SK-N-SH treated with all-trans-retinoic acid at 6 μM for 48 hours (cell line): ENCODE measurements around the gene RXFP4.

ENCODE experiments used
- ATAC-seq: fragments of 200-7000 bp; cut with Tn5 transposase; 3 replicates; pipeline ENCODE4 v1.9.1; 2020; ENCODE audit warnings: mild to moderate bottlenecking, moderate library complexity
- ARNTL ChIP-seq: fragments of 450-650 bp; formaldehyde crosslinking; IDR thresholded peaks from 2 replicates; pipeline ENCODE4 v1.5.0; 2020; ENCODE audit warnings: low read depth, mild to moderate bottlenecking, moderate library complexity, borderline replicate concordance
- BACH2 ChIP-seq: fragments of 250-450 bp; sonication (Bioruptor Pico); IDR thresholded peaks from 2 replicates; pipeline ENCODE4 v1.9.0; 2021; ENCODE audit warnings: mild to moderate bottlenecking, borderline replicate concordance
- CSDC2 ChIP-seq: fragments of 250-450 bp; sonication (Bioruptor Pico); IDR thresholded peaks from 2 replicates; pipeline ENCODE4 v1.5.0; 2020; ENCODE audit warnings: mild to moderate bottlenecking, moderate library complexity
- ESRRG ChIP-seq: fragments of 250-450 bp; sonication (Bioruptor Pico); IDR thresholded peaks from 2 replicates; pipeline ENCODE4 v1.6.1; 2021; ENCODE audit warnings: mild to moderate bottlenecking
- GLIS3 ChIP-seq: fragments of 250-450 bp; sonication (Bioruptor Pico); IDR thresholded peaks from 2 replicates; pipeline ENCODE4 v1.5.0; 2020; ENCODE audit warnings: mild to moderate bottlenecking, moderate library complexity
- ISL1 ChIP-seq: fragments of 250-450 bp; sonication (Bioruptor Pico); IDR thresholded peaks from 2 replicates; pipeline ENCODE4 v2.1.2; 2022; ENCODE audit warnings: mild to moderate bottlenecking, moderate library complexity
- OSR1 ChIP-seq: fragments of 250-450 bp; sonication (Bioruptor Pico); IDR thresholded peaks from 2 replicates; pipeline ENCODE4 v1.8.0; 2022; ENCODE audit warnings: moderate library complexity, mild to moderate bottlenecking, inconsistent platforms
- PPARA ChIP-seq: fragments of 250-450 bp; sonication (Bioruptor Pico); IDR thresholded peaks from 2 replicates; pipeline ENCODE4 v1.5.0; 2020; ENCODE audit warnings: mild to moderate bottlenecking, borderline replicate concordance
- RARB ChIP-seq: fragments of 250-450 bp; sonication (Bioruptor Pico); IDR thresholded peaks from 2 replicates; pipeline ENCODE4 v1.8.0; 2021; ENCODE audit warnings: mild to moderate bottlenecking, moderate library complexity
- SNAI2 ChIP-seq: fragments of 250-450 bp; sonication (Bioruptor Pico); IDR thresholded peaks from 2 replicates; pipeline ENCODE4 v1.5.0; 2020; ENCODE audit warnings: mild to moderate bottlenecking, moderate library complexity
- TCF4 ChIP-seq: fragments of 250-450 bp; sonication (Bioruptor Pico); IDR thresholded peaks from 2 replicates; pipeline ENCODE4 v1.8.0; 2021; ENCODE audit warnings: mild to moderate bottlenecking, moderate library complexity, borderline replicate concordance
- TOX ChIP-seq: fragments of 250-450 bp; sonication (Bioruptor Pico); IDR thresholded peaks from 2 replicates; pipeline ENCODE4 v1.8.0; 2021; ENCODE audit warnings: mild to moderate bottlenecking, moderate library complexity, borderline replicate concordance
- ZC3H10 ChIP-seq: fragments of 250-450 bp; sonication (Bioruptor Pico); IDR thresholded peaks from 2 replicates; pipeline ENCODE4 v1.5.1; 2021; ENCODE audit warnings: mild to moderate bottlenecking, moderate library complexity
- ZFP3 ChIP-seq: fragments of 250-450 bp; sonication (Bioruptor Pico); IDR thresholded peaks from 2 replicates; pipeline ENCODE4 v1.5.0; 2020; ENCODE audit warnings: mild to moderate bottlenecking, moderate library complexity
- ZFP30 ChIP-seq: fragments of 450-650 bp; formaldehyde crosslinking; IDR thresholded peaks from 2 replicates; pipeline ENCODE4 v1.5.0; 2022; ENCODE audit warnings: mild to moderate bottlenecking, moderate library complexity
- ZNF565 ChIP-seq: fragments of 450-650 bp; formaldehyde crosslinking; conservative IDR thresholded peaks from 2 replicates; pipeline ENCODE4 v1.5.0; 2020; ENCODE audit warnings: low read depth, mild to moderate bottlenecking, moderate library complexity
- ZNF70 ChIP-seq: fragments of 450-650 bp; formaldehyde crosslinking; IDR thresholded peaks from 2 replicates; pipeline ENCODE4 v1.5.0; 2020; ENCODE audit warnings: mild to moderate bottlenecking, moderate library complexity
- ZNF8 ChIP-seq: fragments of 450-650 bp; formaldehyde crosslinking; IDR thresholded peaks from 2 replicates; pipeline ENCODE4 v1.5.0; 2020; ENCODE audit warnings: mild to moderate bottlenecking, moderate library complexity
- TF ChIP-seq, protein P1 (sequence below): fragments of 250-450 bp; sonication (Bioruptor Pico); IDR thresholded peaks from 2 replicates; pipeline ENCODE4 v1.5.0; 2020; ENCODE audit warnings: mild to moderate bottlenecking, moderate library complexity
- TF ChIP-seq, protein P2 (sequence below): fragments of 250-450 bp; sonication (Bioruptor Pico); IDR thresholded peaks from 2 replicates; pipeline ENCODE4 v1.5.1; 2020; ENCODE audit warnings: low read depth, mild to moderate bottlenecking, moderate library complexity
- TF ChIP-seq, protein P3 (sequence below): fragments of 250-450 bp; sonication (Bioruptor Pico); IDR thresholded peaks from 2 replicates; pipeline ENCODE4 v1.8.0; 2021; ENCODE audit warnings: low read depth, mild to moderate bottlenecking, moderate library complexity, borderline replicate concordance
- TF ChIP-seq, protein P4 (sequence below): fragments of 250-450 bp; sonication (Bioruptor Pico); IDR thresholded peaks from 2 replicates; pipeline ENCODE4 v1.8.0; 2020; ENCODE audit warnings: mild to moderate bottlenecking, moderate library complexity, borderline replicate concordance
- TF ChIP-seq, protein P5 (sequence below): fragments of 250-450 bp; sonication (Bioruptor Pico); IDR thresholded peaks from 2 replicates; pipeline ENCODE4 v1.5.1; 2021; ENCODE audit warnings: mild to moderate bottlenecking, moderate library complexity

RXFP4 gene

DNA sequence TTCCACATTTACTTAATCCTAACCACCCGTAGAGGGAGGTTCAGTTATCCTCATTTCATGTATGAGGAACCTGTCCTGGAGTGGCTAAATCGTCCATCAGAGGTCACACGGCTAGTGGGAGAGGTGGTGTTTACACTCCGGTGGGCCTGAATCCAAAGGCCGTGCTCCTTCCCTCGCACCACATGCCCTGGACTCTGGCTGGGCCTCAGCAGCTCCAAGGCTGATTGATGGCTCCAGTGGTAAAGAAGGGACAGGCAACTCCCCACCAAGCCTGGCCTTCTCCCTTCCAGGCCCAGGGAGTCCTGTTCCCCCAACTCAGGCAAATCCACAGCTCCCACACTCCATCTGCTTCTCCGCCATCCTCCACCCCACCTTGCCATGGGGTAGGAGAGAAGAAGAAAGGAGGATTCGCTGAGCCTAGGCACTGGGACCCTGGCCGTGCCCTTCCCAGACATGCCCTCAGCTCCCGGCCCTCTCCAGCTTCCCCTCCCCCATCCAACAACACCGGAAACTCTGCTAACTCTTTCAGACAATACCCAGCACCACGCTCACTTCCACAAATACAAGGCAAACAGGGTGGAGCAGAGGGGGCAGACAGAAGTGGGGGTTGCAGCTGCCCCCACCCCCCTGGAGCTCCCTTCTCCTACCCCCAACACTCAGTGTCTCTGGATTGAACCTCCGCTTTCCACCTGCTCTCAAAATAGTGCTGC, 26.1 kb downstream of the RXFP4 start:
- TF ChIP-seq, protein P1, sequence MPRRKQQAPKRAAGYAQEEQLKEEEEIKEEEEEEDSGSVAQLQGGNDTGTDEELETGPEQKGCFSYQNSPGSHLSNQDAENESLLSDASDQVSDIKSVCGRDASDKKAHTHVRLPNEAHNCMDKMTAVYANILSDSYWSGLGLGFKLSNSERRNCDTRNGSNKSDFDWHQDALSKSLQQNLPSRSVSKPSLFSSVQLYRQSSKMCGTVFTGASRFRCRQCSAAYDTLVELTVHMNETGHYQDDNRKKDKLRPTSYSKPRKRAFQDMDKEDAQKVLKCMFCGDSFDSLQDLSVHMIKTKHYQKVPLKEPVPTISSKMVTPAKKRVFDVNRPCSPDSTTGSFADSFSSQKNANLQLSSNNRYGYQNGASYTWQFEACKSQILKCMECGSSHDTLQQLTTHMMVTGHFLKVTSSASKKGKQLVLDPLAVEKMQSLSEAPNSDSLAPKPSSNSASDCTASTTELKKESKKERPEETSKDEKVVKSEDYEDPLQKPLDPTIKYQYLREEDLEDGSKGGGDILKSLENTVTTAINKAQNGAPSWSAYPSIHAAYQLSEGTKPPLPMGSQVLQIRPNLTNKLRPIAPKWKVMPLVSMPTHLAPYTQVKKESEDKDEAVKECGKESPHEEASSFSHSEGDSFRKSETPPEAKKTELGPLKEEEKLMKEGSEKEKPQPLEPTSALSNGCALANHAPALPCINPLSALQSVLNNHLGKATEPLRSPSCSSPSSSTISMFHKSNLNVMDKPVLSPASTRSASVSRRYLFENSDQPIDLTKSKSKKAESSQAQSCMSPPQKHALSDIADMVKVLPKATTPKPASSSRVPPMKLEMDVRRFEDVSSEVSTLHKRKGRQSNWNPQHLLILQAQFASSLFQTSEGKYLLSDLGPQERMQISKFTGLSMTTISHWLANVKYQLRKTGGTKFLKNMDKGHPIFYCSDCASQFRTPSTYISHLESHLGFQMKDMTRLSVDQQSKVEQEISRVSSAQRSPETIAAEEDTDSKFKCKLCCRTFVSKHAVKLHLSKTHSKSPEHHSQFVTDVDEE (CRISPR knock-in tag) = no peak
- no peak for TF ChIP-seq TCF4 (CRISPR knock-in tag)
- TF ChIP-seq CSDC2 (CRISPR knock-in tag) = no peak
- no peak for TF ChIP-seq ZFP3
- no peak for TF ChIP-seq RARB
- TF ChIP-seq, protein P2, sequence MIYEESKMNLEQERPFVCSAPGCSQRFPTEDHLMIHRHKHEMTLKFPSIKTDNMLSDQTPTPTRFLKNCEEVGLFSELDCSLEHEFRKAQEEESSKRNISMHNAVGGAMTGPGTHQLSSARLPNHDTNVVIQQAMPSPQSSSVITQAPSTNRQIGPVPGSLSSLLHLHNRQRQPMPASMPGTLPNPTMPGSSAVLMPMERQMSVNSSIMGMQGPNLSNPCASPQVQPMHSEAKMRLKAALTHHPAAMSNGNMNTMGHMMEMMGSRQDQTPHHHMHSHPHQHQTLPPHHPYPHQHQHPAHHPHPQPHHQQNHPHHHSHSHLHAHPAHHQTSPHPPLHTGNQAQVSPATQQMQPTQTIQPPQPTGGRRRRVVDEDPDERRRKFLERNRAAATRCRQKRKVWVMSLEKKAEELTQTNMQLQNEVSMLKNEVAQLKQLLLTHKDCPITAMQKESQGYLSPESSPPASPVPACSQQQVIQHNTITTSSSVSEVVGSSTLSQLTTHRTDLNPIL (CRISPR knock-in tag) = no peak
- TF ChIP-seq ZNF8 (CRISPR knock-in tag) = no peak
- TF ChIP-seq, protein P3, sequence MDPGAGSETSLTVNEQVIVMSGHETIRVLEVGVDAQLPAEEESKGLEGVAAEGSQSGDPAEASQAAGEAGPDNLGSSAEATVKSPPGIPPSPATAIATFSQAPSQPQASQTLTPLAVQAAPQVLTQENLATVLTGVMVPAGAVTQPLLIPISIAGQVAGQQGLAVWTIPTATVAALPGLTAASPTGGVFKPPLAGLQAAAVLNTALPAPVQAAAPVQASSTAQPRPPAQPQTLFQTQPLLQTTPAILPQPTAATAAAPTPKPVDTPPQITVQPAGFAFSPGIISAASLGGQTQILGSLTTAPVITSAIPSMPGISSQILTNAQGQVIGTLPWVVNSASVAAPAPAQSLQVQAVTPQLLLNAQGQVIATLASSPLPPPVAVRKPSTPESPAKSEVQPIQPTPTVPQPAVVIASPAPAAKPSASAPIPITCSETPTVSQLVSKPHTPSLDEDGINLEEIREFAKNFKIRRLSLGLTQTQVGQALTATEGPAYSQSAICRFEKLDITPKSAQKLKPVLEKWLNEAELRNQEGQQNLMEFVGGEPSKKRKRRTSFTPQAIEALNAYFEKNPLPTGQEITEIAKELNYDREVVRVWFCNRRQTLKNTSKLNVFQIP = no peak
- TF ChIP-seq TOX (CRISPR knock-in tag) = no peak
- no peak for TF ChIP-seq GLIS3 (CRISPR knock-in tag)
- ATAC-seq = no peak

DNA sequence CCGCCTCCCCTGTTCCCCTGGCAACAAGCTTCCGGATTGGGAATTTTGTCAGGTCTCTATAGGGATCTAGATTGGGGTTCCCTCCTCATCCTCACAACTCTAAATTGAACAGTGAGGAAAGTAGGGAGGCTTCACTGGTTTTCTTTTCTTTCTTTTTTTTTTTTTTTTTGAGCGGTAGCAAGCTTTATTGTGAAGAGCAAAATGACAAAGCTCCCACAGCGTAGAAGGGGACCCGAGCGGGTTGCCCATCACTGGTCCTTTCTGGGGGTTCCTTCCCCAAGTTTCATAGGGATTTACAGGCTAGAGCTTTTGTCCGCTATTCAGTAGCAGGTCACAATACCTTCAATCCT, 26.6 kb downstream of the RXFP4 start:
- TF ChIP-seq ARNTL (no peak), TCF4 (CRISPR knock-in tag) (no peak), OSR1 (CRISPR knock-in tag) (no peak), RARB (no peak), ZFP30 (CRISPR knock-in tag) (no peak), SNAI2 (CRISPR knock-in tag) (no peak), ZNF565 (CRISPR knock-in tag) (no peak), TOX (CRISPR knock-in tag) (no peak), ISL1 (CRISPR knock-in tag) (no peak), BACH2 (CRISPR knock-in tag) (no peak)
- TF ChIP-seq, protein P2 (CRISPR knock-in tag) = no peak
- TF ChIP-seq, protein P3 = no peak
- no peak for ATAC-seq

DNA sequence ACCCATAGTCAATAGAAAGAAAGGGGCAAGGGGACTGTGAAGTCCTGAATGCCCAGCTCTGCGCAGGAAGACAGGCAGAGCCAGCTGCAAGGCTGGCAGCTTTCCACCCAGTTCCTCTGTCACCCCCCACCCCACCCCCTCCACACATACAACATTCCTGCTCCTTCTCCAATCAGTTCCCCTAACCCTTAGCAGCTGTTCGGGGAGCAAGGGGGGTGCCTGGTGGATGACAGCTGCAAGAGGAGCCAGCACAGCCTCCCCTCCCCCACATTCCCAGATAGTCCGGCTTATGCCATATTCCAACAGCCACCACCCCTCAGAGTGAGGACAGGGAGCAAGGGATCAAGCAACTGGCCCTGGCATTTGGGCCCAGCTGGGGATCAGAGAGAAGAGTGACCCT, 27.2 kb downstream of the RXFP4 start:
- no peak for ATAC-seq
- TF ChIP-seq BACH2 (CRISPR knock-in tag) (no peak), ZNF70 (no peak), ZC3H10 (CRISPR knock-in tag) (no peak), RARB (no peak), ZNF8 (CRISPR knock-in tag) (no peak), ZNF565 (CRISPR knock-in tag) (no peak), PPARA (CRISPR knock-in tag) (no peak), ESRRG (CRISPR knock-in tag) (no peak), SNAI2 (CRISPR knock-in tag) (no peak), CSDC2 (CRISPR knock-in tag) (no peak)
- TF ChIP-seq, protein P4, sequence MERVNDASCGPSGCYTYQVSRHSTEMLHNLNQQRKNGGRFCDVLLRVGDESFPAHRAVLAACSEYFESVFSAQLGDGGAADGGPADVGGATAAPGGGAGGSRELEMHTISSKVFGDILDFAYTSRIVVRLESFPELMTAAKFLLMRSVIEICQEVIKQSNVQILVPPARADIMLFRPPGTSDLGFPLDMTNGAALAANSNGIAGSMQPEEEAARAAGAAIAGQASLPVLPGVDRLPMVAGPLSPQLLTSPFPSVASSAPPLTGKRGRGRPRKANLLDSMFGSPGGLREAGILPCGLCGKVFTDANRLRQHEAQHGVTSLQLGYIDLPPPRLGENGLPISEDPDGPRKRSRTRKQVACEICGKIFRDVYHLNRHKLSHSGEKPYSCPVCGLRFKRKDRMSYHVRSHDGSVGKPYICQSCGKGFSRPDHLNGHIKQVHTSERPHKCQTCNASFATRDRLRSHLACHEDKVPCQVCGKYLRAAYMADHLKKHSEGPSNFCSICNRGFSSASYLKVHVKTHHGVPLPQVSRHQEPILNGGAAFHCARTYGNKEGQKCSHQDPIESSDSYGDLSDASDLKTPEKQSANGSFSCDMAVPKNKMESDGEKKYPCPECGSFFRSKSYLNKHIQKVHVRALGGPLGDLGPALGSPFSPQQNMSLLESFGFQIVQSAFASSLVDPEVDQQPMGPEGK (CRISPR knock-in tag) = no peak
- TF ChIP-seq, protein P5, sequence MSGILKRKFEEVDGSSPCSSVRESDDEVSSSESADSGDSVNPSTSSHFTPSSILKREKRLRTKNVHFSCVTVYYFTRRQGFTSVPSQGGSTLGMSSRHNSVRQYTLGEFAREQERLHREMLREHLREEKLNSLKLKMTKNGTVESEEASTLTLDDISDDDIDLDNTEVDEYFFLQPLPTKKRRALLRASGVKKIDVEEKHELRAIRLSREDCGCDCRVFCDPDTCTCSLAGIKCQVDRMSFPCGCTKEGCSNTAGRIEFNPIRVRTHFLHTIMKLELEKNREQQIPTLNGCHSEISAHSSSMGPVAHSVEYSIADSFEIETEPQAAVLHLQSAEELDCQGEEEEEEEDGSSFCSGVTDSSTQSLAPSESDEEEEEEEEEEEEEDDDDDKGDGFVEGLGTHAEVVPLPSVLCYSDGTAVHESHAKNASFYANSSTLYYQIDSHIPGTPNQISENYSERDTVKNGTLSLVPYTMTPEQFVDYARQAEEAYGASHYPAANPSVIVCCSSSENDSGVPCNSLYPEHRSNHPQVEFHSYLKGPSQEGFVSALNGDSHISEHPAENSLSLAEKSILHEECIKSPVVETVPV (CRISPR knock-in tag) = no peak
- TF ChIP-seq, protein P1 (CRISPR knock-in tag) = no peak
